Esophagus squamous epithelium (tissue), 4 donors: ENCODE results near the gene RPL35.

Experiments used
- POLR2A ChIP-seq, 4 donors: fragments of 450-650 bp; IDR thresholded peaks; one replicate each; pipeline ENCODE4 v1.6.1; 2017; ENCODE audit warnings: antibody characterized with exemption in 4 of 4, mild to moderate bottlenecking in 4 of 4, moderate library complexity in 3 of 4
- TF ChIP-seq, protein P1 (sequence below), 6 experiments: fragments of 450-650 bp in 4 of 6; fragments of 200-600 bp in 2 of 6; sonication (generic) in 2 of 6; IDR thresholded peaks; one replicate each; pipeline ENCODE4 v1.5.1; 2016 to 2019; ENCODE audit warnings: antibody characterized with exemption in 6 of 6, mild to moderate bottlenecking in 4 of 6, moderate library complexity in 4 of 6

DNA sequence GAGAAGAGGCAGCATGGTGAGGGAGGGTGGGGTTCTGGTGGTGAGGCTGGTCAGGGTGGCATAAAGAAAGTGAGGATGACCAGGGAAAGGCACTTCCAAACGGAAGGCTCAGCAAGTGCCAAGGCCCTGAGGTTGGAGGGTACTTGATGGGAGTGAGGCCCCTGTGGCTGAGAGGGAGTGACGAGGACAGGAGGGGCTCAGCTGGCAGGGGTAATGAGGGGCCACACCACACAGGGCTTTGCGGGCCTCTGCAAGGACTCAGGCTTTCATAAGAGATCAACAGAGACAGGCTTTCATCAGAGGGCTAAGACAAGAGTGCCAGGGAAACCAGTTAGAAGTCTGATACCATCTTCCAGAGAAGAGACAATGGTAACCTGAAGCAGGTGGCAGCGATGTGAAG lies 23.8 kb upstream of the RPL35 start:
- TF ChIP-seq, protein P1, sequence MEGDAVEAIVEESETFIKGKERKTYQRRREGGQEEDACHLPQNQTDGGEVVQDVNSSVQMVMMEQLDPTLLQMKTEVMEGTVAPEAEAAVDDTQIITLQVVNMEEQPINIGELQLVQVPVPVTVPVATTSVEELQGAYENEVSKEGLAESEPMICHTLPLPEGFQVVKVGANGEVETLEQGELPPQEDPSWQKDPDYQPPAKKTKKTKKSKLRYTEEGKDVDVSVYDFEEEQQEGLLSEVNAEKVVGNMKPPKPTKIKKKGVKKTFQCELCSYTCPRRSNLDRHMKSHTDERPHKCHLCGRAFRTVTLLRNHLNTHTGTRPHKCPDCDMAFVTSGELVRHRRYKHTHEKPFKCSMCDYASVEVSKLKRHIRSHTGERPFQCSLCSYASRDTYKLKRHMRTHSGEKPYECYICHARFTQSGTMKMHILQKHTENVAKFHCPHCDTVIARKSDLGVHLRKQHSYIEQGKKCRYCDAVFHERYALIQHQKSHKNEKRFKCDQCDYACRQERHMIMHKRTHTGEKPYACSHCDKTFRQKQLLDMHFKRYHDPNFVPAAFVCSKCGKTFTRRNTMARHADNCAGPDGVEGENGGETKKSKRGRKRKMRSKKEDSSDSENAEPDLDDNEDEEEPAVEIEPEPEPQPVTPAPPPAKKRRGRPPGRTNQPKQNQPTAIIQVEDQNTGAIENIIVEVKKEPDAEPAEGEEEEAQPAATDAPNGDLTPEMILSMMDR (IDR thresholded peaks at IDR 0.05) = no peak
- no peak for TF ChIP-seq POLR2A (IDR thresholded peaks at IDR 0.05)
